Duodenal mucosa (tissue), 2 donors: ENCODE data around the gene CHKA.

Experiments used
- H3K27ac ChIP-seq: one replicate; pipeline ENCODE4 v1.7.0; 2013; ENCODE audit warnings: low read depth, low read length
- H3K27me3 ChIP-seq, 2 donors: one replicate each; pipeline ENCODE4 v1.7.0; 2013; ENCODE audit warnings: low read length in 2 of 2, control low read depth in 1 of 2; ENCODE audit not compliant: insufficient read depth in 2 of 2, control insufficient read depth in 1 of 2
- H3K36me3 ChIP-seq, 2 donors: one replicate each; pipeline ENCODE4 v1.7.0; 2013; ENCODE audit warnings: low read length in 2 of 2, control low read depth in 1 of 2; ENCODE audit not compliant: insufficient read depth in 2 of 2, control insufficient read depth in 1 of 2
- H3K4me1 ChIP-seq, 2 donors: one replicate each; pipeline ENCODE4 v1.7.0; 2013; ENCODE audit warnings: low read length in 2 of 2, control low read depth in 1 of 2; ENCODE audit not compliant: insufficient read depth in 2 of 2, control insufficient read depth in 1 of 2
- H3K4me3 ChIP-seq, 2 donors: one replicate each; pipeline ENCODE4 v1.7.0; 2013; ENCODE audit warnings: low read length in 2 of 2, low read depth in 1 of 2
- H3K9ac ChIP-seq, 2 donors: one replicate each; pipeline ENCODE4 v1.7.0; 2013; ENCODE audit warnings: low read length in 2 of 2, low read depth in 1 of 2
- H3K9me3 ChIP-seq, 2 donors: one replicate each; pipeline ENCODE4 v1.7.0; 2013; ENCODE audit warnings: low read length in 2 of 2, control low read depth in 1 of 2; ENCODE audit not compliant: control insufficient read depth in 1 of 2

Gene CHKA

GRCh38 chr11:68010090-68011041, 110.8 kb downstream of the CHKA start, which contains the start of gene ALDH3B1:
TSS of gene ALDH3B1 (plus strand) at chr11:68010327. CDS start at chr11:68015298, 4,971 bp downstream.
- Histone ChIP-seq H3K27me3 (no peaks in the 10 kb centered on the region), H3K36me3 (no peaks in the 10 kb centered on the region), H3K9ac (peak within 1 kb of the TSS; percentile 70 to 88), H3K27ac (peak within 1 kb of the TSS; percentile 96), H3K9me3 (no peaks in the 10 kb centered on the region), H3K4me3 (peak within 1 kb of the TSS; percentile 57 to 67), H3K4me1 (peaks cover 65 to 81% of the 10 kb centered on the region in 2 donors)

DNA sequence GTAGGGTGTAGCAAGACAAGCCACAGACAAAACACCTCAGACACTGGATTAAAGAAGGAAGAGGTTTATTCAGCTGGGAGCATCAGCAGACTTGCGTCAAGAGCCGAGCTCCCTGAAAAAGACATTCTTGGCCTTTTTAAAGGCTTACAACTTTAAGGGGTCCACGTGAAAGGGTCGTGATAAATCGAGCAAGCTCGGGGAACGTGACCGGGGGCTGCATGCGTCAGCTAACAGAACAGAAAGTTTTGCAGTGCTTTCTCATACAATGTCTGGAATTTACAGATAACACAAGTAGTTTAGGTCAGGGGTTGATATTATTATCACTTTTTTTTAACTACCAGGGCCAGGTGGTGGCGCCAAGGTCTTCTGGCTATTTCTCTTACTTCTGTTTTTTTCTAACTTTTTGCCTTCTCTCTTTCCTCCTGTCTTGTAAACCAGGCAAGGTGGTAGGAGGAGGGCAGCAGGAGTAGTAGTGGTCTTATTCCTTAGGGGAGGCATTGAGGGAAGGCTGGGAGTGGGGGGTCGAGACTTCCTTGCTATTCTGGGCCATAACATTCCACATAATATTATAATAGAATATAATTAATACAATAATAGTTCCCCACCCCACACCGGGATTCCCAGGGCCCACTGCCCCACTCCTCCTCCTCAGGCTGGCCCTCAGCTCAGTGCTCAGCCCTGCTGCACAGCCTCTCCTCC, 111.6 kb downstream of the CHKA start:
- no peaks in the 10 kb centered on the region for H3K27me3 ChIP-seq
- peaks cover 62 to 74% of the 10 kb centered on the region in 2 donors for H3K4me1 ChIP-seq
- H3K9ac ChIP-seq = peak overlapping the region; percentile 70 to 88
- no peaks in the 10 kb centered on the region for H3K9me3 ChIP-seq
- no peaks in the 10 kb centered on the region for H3K36me3 ChIP-seq
- H3K4me3 ChIP-seq = peak overlapping the region; percentile 57 to 67
- H3K27ac ChIP-seq = peak overlapping the region; percentile 96

- Histone ChIP-seq H3K4me3 (peak overlapping the region; percentile 51 to 57), H3K4me1 (peaks cover 58 to 69% of the 10 kb centered on the region in 2 donors), H3K36me3 (no peaks in the 10 kb centered on the region), H3K9me3 (no peaks in the 10 kb centered on the region), H3K27me3 (no peaks in the 10 kb centered on the region), H3K27ac (peak overlapping the region; percentile 78), H3K9ac (peak overlapping the region; percentile 52 to 54)
Observed at GRCh38 chr11:68008381-68009337, 112.5 kb downstream of the CHKA start.

GRCh38 chr11:68007498-68008380, 113.4 kb downstream of the CHKA start:
- Histone ChIP-seq H3K4me3 (no peak overlapping the region), H3K27me3 (no peaks in the 10 kb centered on the region), H3K9ac (peak overlapping the region in 1 of 2 donors; percentile 8), H3K9me3 (no peaks in the 10 kb centered on the region), H3K36me3 (no peaks in the 10 kb centered on the region), H3K27ac (peak overlapping the region; percentile 78), H3K4me1 (peaks cover 50 to 65% of the 10 kb centered on the region in 2 donors)

DNA sequence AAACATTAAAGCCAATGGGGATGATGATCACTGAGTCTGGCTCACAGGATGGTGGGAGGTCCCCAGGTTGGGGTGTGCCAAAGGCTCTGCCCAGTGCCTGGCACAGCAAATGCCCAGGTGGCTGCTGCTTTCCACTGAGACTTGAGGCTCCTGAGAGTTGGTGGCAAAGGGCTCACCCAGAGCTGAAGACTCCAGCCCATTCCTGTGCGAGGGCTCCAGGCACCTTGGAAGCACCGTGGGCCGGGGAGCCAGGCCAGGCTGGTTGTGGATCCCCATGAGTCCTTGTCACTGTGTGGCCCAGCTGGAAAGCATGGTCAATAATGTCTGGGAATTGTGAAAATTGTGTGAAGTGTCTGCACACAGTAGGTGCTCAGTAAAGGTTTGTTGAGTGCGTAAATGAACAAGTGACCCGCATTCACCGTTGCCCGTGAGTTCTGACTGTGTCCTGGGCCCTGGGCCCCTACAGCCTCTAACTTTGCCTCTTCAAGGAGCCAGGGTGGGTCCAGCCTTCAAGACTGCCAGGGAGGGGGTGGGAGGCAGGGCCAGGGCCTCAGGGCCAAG, 114.5 kb downstream of the CHKA start:
- Histone ChIP-seq H3K9ac (no peak overlapping the region), H3K27me3 (no peaks in the 10 kb centered on the region), H3K4me3 (no peak overlapping the region), H3K4me1 (peaks cover 45 to 62% of the 10 kb centered on the region in 2 donors), H3K27ac (no peak overlapping the region), H3K9me3 (no peaks in the 10 kb centered on the region), H3K36me3 (no peaks in the 10 kb centered on the region)

- Histone ChIP-seq H3K9ac (peak overlapping the region in 1 of 2 donors; percentile 4), H3K4me1 (peaks cover 35 to 43% of the 10 kb centered on the region in 2 donors), H3K4me3 (peak overlapping the region; percentile 31 to 63), H3K27me3 (no peaks in the 10 kb centered on the region), H3K36me3 (no peaks in the 10 kb centered on the region), H3K9me3 (no peaks in the 10 kb centered on the region), H3K27ac (no peak overlapping the region)
Observed at GRCh38 chr11:68004551-68005335, 116.4 kb downstream of the CHKA start.

- no peaks in the 10 kb centered on the region for H3K9me3 ChIP-seq
- peak within 1 kb of the TSS; percentile 63 to 69 for H3K4me3 ChIP-seq
- peak within 1 kb of the TSS; percentile 32 for H3K27ac ChIP-seq
- H3K4me1 ChIP-seq = peaks cover 28 to 38% of the 10 kb centered on the region in 2 donors
- no peaks in the 10 kb centered on the region for H3K36me3 ChIP-seq
- peak within 1 kb of the TSS in 1 of 2 donors; percentile 60 for H3K9ac ChIP-seq
- H3K27me3 ChIP-seq = no peaks in the 10 kb centered on the region
Observed at GRCh38 chr11:68003846-68004550, 117.2 kb downstream of the CHKA start, which contains the start of gene UNC93B1. TSS of gene UNC93B1 (minus strand) at chr11:68004097. CDS start at chr11:68004043, 54 bp downstream.
